C4-2B (cell line): ENCODE data around the gene SMIM35.

Experiments
- CTCF ChIP-seq: fragments of 450-650 bp; conservative IDR thresholded peaks from 2 replicates; pipeline ENCODE4 v1.5.1; 2017; ENCODE audit warnings: mild to moderate bottlenecking
- ZFX ChIP-seq: fragments of 450-650 bp; IDR thresholded peaks from 2 replicates; pipeline ENCODE4 v1.6.1; 2017

GRCh38 chr11:118057251-118058145, 29.3 kb downstream of the SMIM35 start:
- TF ChIP-seq CTCF (no peak), ZFX (no peak)
